ENCODE measurements around the gene SLC25A48. TPM values are rescaled to one million over a fixed set of nuclear protein-coding genes. Genes with fewer than 3 reads are reported as not detected.

SLC25A48 gene
- polyA plus RNA-seq, 3 donors: 3.4 to 7.0 (median 4.3) TPM

GRCh38 chr5:135874461-135874860 is 40.0 kb downstream of the SLC25A48 start:
- DNase-seq (ENCODE audit: extremely low read depth in 1 of 11, low read depth in 9 of 11, low spot score in 4 of 11): no peak

GRCh38 chr5:135875567-135875966 is 41.1 kb downstream of the SLC25A48 start:
- no peak for DNase-seq (ENCODE audit: extremely low read depth in 1 of 11, low read depth in 9 of 11, low spot score in 4 of 11)

- DNase-seq (ENCODE audit: extremely low read depth in 1 of 11, low read depth in 9 of 11, low spot score in 4 of 11): no peak
Observed at GRCh38 chr5:135876146-135876545, 41.7 kb downstream of the SLC25A48 start.

GRCh38 chr5:135877570-135878155 is 43.2 kb downstream of the SLC25A48 start:
- no peak for DNase-seq (ENCODE audit: extremely low read depth in 1 of 11, low read depth in 9 of 11, low spot score in 4 of 11)

GRCh38 chr5:135878156-135878620 is 43.7 kb downstream of the SLC25A48 start:
- DNase-seq (ENCODE audit: extremely low read depth in 1 of 11, low read depth in 9 of 11, low spot score in 4 of 11): no peak

GRCh38 chr5:135879591-135879990 is 45.1 kb downstream of the SLC25A48 start:
- DNase-seq (ENCODE audit: extremely low read depth in 1 of 11, low read depth in 9 of 11, low spot score in 4 of 11): no peak

GRCh38 chr5:135880278-135880677 is 45.8 kb downstream of the SLC25A48 start:
- no peak for DNase-seq (ENCODE audit: extremely low read depth in 1 of 11, low read depth in 9 of 11, low spot score in 4 of 11)

- DNase-seq (ENCODE audit: extremely low read depth in 1 of 11, low read depth in 9 of 11, low spot score in 4 of 11): no peak
Observed at GRCh38 chr5:135880801-135881200, 46.3 kb downstream of the SLC25A48 start.

GRCh38 chr5:135881244-135881643 is 46.8 kb downstream of the SLC25A48 start:
- DNase-seq (ENCODE audit: extremely low read depth in 1 of 11, low read depth in 9 of 11, low spot score in 4 of 11): no peak

GRCh38 chr5:135881819-135882218 is 47.4 kb downstream of the SLC25A48 start:
- no peak for DNase-seq (ENCODE audit: extremely low read depth in 1 of 11, low read depth in 9 of 11, low spot score in 4 of 11)

- DNase-seq (ENCODE audit: extremely low read depth in 1 of 11, low read depth in 9 of 11, low spot score in 4 of 11): no peak
Observed at GRCh38 chr5:135883026-135883425, 48.6 kb downstream of the SLC25A48 start.

- DNase-seq (ENCODE audit: extremely low read depth in 1 of 11, low read depth in 9 of 11, low spot score in 4 of 11): no peak
Observed at GRCh38 chr5:135883441-135883840, 49.0 kb downstream of the SLC25A48 start.

- DNase-seq (ENCODE audit: extremely low read depth in 1 of 11, low read depth in 9 of 11, low spot score in 4 of 11): no peak
Observed at GRCh38 chr5:135885031-135885430, 50.6 kb downstream of the SLC25A48 start.

GRCh38 chr5:135886136-135886535 is 51.7 kb downstream of the SLC25A48 start:
- DNase-seq (ENCODE audit: extremely low read depth in 1 of 11, low read depth in 9 of 11, low spot score in 4 of 11): no peak

GRCh38 chr5:135887447-135887864 is 53.0 kb downstream of the SLC25A48 start:
- peak; percentile 44 to 70 (median 60) for DNase-seq (ENCODE audit: extremely low read depth in 1 of 11, low read depth in 9 of 11, low spot score in 4 of 11)

GRCh38 chr5:135887881-135888614 is 53.6 kb downstream of the SLC25A48 start:
- no peak for DNase-seq (ENCODE audit: extremely low read depth in 1 of 11, low read depth in 9 of 11, low spot score in 4 of 11)

- DNase-seq (ENCODE audit: extremely low read depth in 1 of 11, low read depth in 9 of 11, low spot score in 4 of 11): no peak
Observed at GRCh38 chr5:135890296-135890695, 55.8 kb downstream of the SLC25A48 start.

- DNase-seq (ENCODE audit: extremely low read depth in 1 of 11, low read depth in 9 of 11, low spot score in 4 of 11): no peak
Observed at GRCh38 chr5:135890867-135891266, 56.4 kb downstream of the SLC25A48 start.

- DNase-seq (ENCODE audit: extremely low read depth in 1 of 11, low read depth in 9 of 11, low spot score in 4 of 11): no peak
Observed at GRCh38 chr5:135891268-135891667, 56.8 kb downstream of the SLC25A48 start.

- DNase-seq (ENCODE audit: extremely low read depth in 1 of 11, low read depth in 9 of 11, low spot score in 4 of 11): peak in 1 of 11 donors; percentile 46
Observed at GRCh38 chr5:135891791-135892190, 57.3 kb downstream of the SLC25A48 start.

GRCh38 chr5:135894276-135894675 is 59.8 kb downstream of the SLC25A48 start:
- no peak for DNase-seq (ENCODE audit: extremely low read depth in 1 of 11, low read depth in 9 of 11, low spot score in 4 of 11)

All from renal cortex interstitium (tissue), 11 donors.